ENCODE results near the gene MRC2.

Gene MRC2

GRCh38 chr17:62703776-62704380, 76.4 kb downstream of the MRC2 start:
- Histone ChIP-seq H3K9me3 (ENCODE audit: insufficient read depth, low read length, severe bottlenecking) (no peaks in the 10 kb centered on the region), H3K27me3 (ENCODE audit: insufficient read depth, low read length, poor library complexity) (peaks cover 24% of the 10 kb centered on the region), H3K4me3 (ENCODE audit: low read depth in 1 of 2, low read length in 2 of 2) (peak overlapping the region in 1 of 2 experiments; percentile 53; a peak in 3 of 4 replicates), H4K20me1 (ENCODE audit: insufficient read depth, low read length) (no peaks in the 10 kb centered on the region), H3K4me2 (ENCODE audit: insufficient read depth, low read length) (peak overlapping the region; percentile 64), H2AFZ (ENCODE audit: low read depth, low read length) (peak overlapping the region; percentile 65), H3K79me2 (ENCODE audit: insufficient read depth, low read length) (no peaks in the 10 kb centered on the region), H3K27ac (ENCODE audit: low read length) (no peak overlapping the region), H3K9ac (ENCODE audit: low read depth, low read length) (peak overlapping the region; percentile 49), H3K4me1 (ENCODE audit: insufficient read depth, low read length) (peaks cover 13% of the 10 kb centered on the region), H3K36me3 (ENCODE audit: insufficient read depth, low read length) (no peaks in the 10 kb centered on the region)
- ATAC-seq (ENCODE audit: insufficient read depth, low read depth) (peak; percentile 95), DNase-seq (peak; percentile 64)
- TF ChIP-seq EZH2 (IDR thresholded peaks at IDR 0.05; ENCODE audit: borderline replicate concordance, low read depth, low read length, severe bottlenecking) = no peak
- TF ChIP-seq, protein P1, sequence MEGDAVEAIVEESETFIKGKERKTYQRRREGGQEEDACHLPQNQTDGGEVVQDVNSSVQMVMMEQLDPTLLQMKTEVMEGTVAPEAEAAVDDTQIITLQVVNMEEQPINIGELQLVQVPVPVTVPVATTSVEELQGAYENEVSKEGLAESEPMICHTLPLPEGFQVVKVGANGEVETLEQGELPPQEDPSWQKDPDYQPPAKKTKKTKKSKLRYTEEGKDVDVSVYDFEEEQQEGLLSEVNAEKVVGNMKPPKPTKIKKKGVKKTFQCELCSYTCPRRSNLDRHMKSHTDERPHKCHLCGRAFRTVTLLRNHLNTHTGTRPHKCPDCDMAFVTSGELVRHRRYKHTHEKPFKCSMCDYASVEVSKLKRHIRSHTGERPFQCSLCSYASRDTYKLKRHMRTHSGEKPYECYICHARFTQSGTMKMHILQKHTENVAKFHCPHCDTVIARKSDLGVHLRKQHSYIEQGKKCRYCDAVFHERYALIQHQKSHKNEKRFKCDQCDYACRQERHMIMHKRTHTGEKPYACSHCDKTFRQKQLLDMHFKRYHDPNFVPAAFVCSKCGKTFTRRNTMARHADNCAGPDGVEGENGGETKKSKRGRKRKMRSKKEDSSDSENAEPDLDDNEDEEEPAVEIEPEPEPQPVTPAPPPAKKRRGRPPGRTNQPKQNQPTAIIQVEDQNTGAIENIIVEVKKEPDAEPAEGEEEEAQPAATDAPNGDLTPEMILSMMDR (IDR thresholded peaks at IDR 0.05; ENCODE audit: borderline replicate concordance, extremely low read depth, low read length, poor library complexity, severe bottlenecking) = peak; percentile 80

DNA sequence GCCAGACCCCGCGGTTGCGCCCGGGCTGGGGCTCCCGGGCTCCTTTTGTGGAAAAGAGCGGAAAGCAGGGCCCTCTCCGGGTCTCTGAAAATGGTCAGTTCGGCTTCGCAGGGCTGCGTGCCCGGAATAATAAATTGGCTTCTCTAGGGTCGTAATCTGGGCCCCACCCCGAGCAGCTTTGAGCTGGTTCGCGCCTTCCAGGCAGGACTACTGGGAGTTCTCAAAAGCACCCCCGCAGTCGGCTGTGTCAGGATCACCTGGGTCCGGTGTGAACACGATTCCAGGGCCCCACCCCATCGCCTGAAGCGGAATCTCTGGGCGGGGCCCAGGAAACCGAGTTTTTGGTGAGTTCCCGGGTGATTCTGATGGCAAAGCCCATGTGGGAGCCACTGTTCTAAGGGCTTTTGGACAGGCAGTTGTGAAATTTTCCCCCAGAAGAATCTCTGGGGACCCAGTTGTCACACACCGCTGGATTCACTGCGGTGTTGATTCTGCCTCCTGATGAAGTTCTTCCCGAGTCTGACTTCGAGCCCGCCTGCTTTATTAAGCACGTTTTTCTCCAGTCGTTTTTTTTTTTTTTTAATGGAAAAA, 77.0 kb downstream of the MRC2 start:
- peaks cover 24% of the 10 kb centered on the region for H3K27me3 ChIP-seq (ENCODE audit: insufficient read depth, low read length, poor library complexity)
- H3K36me3 ChIP-seq (ENCODE audit: insufficient read depth, low read length) = no peaks in the 10 kb centered on the region
- DNase-seq = no peak
- no peaks in the 10 kb centered on the region for H3K9me3 ChIP-seq (ENCODE audit: insufficient read depth, low read length, severe bottlenecking)
- H3K9ac ChIP-seq (ENCODE audit: low read depth, low read length) = peak overlapping the region; percentile 49; the same call in 1 of the 2 replicates
- no peaks in the 10 kb centered on the region for H4K20me1 ChIP-seq (ENCODE audit: insufficient read depth, low read length)
- peak overlapping the region in 1 of 2 experiments; percentile 53; a peak in 3 of 4 replicates for H3K4me3 ChIP-seq (ENCODE audit: low read depth in 1 of 2, low read length in 2 of 2)
- TF ChIP-seq, protein P1 (IDR thresholded peaks at IDR 0.05; ENCODE audit: borderline replicate concordance, extremely low read depth, low read length, poor library complexity, severe bottlenecking) = no peak
- TF ChIP-seq EZH2 (IDR thresholded peaks at IDR 0.05; ENCODE audit: borderline replicate concordance, low read depth, low read length, severe bottlenecking) = peak; percentile 42
- H2AFZ ChIP-seq (ENCODE audit: low read depth, low read length) = 0 out of 2 replicates have a peak overlapping the region, but pooled peaks have one; percentile 64
- no peak overlapping the region for H3K27ac ChIP-seq (ENCODE audit: low read length)
- H3K4me2 ChIP-seq (ENCODE audit: insufficient read depth, low read length) = peak overlapping the region; percentile 64
- ATAC-seq (ENCODE audit: insufficient read depth, low read depth) = no peak
- H3K4me1 ChIP-seq (ENCODE audit: insufficient read depth, low read length) = peaks cover 13% of the 10 kb centered on the region
- no peaks in the 10 kb centered on the region for H3K79me2 ChIP-seq (ENCODE audit: insufficient read depth, low read length)

DNA sequence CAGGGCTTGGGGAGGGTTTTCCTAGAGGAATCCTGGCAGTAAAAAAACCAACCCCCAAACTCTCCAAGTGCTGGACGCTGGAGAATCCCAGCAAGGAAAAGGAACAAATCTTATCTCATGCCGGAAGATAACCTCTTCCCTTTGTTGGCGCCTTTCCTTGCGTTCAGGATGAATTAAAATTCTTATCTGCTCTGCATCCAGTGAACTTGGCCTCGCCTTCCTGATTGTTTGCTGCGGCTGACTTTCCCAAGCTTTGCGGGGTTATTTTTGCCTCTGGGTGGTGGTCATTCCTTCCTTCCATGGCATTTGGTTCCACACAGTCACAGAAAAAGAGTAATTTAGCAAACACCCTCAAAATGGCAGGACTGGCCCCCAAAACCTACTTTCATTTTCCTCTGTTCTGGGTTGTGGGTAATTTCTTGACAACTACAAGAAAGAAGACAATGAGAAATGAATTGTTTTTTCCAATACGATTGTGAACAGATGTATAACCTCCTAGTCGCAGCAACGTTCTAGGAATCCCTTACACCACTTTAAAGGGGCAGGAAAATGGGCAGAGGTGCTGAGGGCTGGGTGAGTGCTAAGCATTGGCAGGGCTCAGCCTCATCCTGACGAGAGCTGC, 77.8 kb downstream of the MRC2 start:
- Histone ChIP-seq H4K20me1 (ENCODE audit: insufficient read depth, low read length) (no peaks in the 10 kb centered on the region), H3K9me3 (ENCODE audit: insufficient read depth, low read length, severe bottlenecking) (no peaks in the 10 kb centered on the region), H3K4me3 (ENCODE audit: low read depth in 1 of 2, low read length in 2 of 2) (no peak overlapping the region), H3K79me2 (ENCODE audit: insufficient read depth, low read length) (no peaks in the 10 kb centered on the region), H3K27me3 (ENCODE audit: insufficient read depth, low read length, poor library complexity) (peaks cover 24% of the 10 kb centered on the region), H3K4me1 (ENCODE audit: insufficient read depth, low read length) (peaks cover 13% of the 10 kb centered on the region), H3K4me2 (ENCODE audit: insufficient read depth, low read length) (no peak overlapping the region), H3K27ac (ENCODE audit: low read length) (no peak overlapping the region), H3K36me3 (ENCODE audit: insufficient read depth, low read length) (no peaks in the 10 kb centered on the region), H3K9ac (ENCODE audit: low read depth, low read length) (no peak overlapping the region), H2AFZ (ENCODE audit: low read depth, low read length) (no peak overlapping the region)
- DNase-seq (no peak), ATAC-seq (ENCODE audit: insufficient read depth, low read depth) (no peak)
- TF ChIP-seq, protein P1 (IDR thresholded peaks at IDR 0.05; ENCODE audit: borderline replicate concordance, extremely low read depth, low read length, poor library complexity, severe bottlenecking) = no peak
- no peak for TF ChIP-seq EZH2 (IDR thresholded peaks at IDR 0.05; ENCODE audit: borderline replicate concordance, low read depth, low read length, severe bottlenecking)
